ENCODE results near the gene ATP11A. TPM values are rescaled to one million over a fixed set of nuclear protein-coding genes. Genes with fewer than 3 reads are reported as not detected.

Gene ATP11A
- total RNA-seq, 4 donors from 2014 or later: 18.6 to 30.3 (median 26.8) TPM

- TF ChIP-seq CTCF (IDR thresholded peaks at IDR 0.05; ENCODE audit: low read depth): no peak
These were observed 67.3 kb downstream of the ATP11A start for GRCh38 chr13:112756967-112757758.

GRCh38 chr13:112757759-112758086, 67.9 kb downstream of the ATP11A start:
- TF ChIP-seq CTCF (IDR thresholded peaks at IDR 0.05; ENCODE audit: low read depth): no peak

GRCh38 chr13:112759053-112759452, 69.2 kb downstream of the ATP11A start:
- TF ChIP-seq CTCF (IDR thresholded peaks at IDR 0.05; ENCODE audit: low read depth): no peak

- TF ChIP-seq CTCF (IDR thresholded peaks at IDR 0.05; ENCODE audit: low read depth): no peak
These were observed 70.0 kb downstream of the ATP11A start for GRCh38 chr13:112759827-112760226.

GRCh38 chr13:112760435-112760834, 70.6 kb downstream of the ATP11A start:
- TF ChIP-seq CTCF (IDR thresholded peaks at IDR 0.05; ENCODE audit: low read depth): no peak

GRCh38 chr13:112760931-112761330, 71.1 kb downstream of the ATP11A start:
- no peak for TF ChIP-seq CTCF (IDR thresholded peaks at IDR 0.05; ENCODE audit: low read depth)

- no peak for TF ChIP-seq CTCF (IDR thresholded peaks at IDR 0.05; ENCODE audit: low read depth)
These were observed 72.2 kb downstream of the ATP11A start for GRCh38 chr13:112761701-112762689.
